Measurements from ENCODE around the gene CDKAL1.

DNA sequence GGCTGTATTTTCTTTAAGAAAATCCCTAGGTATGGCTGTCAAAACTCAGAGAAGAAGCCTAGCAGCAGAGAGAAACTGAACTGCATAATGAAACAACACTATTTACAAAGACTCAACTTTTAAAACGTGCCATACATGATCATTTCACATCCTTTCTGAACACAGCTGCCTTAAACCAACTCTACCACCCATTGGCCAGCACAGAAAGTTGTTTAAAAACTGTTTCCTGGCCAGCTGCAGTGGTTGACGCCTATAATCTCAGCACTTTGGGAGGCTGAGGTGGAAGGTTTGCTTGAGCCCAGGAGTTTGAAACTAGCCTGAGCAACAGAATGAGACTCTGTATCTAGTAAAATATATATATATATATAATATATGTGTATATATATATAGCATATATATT, 722.9 kb downstream of the CDKAL1 start:
- TF ChIP-seq EP300 (IDR thresholded peaks at IDR 0.05): no peak
- TF ChIP-seq, protein P1, sequence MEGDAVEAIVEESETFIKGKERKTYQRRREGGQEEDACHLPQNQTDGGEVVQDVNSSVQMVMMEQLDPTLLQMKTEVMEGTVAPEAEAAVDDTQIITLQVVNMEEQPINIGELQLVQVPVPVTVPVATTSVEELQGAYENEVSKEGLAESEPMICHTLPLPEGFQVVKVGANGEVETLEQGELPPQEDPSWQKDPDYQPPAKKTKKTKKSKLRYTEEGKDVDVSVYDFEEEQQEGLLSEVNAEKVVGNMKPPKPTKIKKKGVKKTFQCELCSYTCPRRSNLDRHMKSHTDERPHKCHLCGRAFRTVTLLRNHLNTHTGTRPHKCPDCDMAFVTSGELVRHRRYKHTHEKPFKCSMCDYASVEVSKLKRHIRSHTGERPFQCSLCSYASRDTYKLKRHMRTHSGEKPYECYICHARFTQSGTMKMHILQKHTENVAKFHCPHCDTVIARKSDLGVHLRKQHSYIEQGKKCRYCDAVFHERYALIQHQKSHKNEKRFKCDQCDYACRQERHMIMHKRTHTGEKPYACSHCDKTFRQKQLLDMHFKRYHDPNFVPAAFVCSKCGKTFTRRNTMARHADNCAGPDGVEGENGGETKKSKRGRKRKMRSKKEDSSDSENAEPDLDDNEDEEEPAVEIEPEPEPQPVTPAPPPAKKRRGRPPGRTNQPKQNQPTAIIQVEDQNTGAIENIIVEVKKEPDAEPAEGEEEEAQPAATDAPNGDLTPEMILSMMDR (IDR thresholded peaks at IDR 0.05): no peak

All from esophagus muscularis mucosa (tissue), 3 donors.